Measurements from ENCODE around the gene FAM3D. TPM values are rescaled to one million over a fixed set of nuclear protein-coding genes. Genes with fewer than 3 reads are reported as not detected.
A peak's percentile ranks its signal among the peaks of the same experiment; 100 is the strongest.

Gene FAM3D
- polyA plus RNA-seq, 3 donors from 2014 or later: not detected

GRCh38 chr3:58635371-58636285 is 30.9 kb downstream of the FAM3D start:
- DNase-seq: no peak
- no peaks in the 10 kb centered on the region for H3K36me3 Mint-ChIP-seq
- no peak overlapping the region for H3K27ac Mint-ChIP-seq
- no peaks in the 10 kb centered on the region for H3K4me1 Mint-ChIP-seq
- H3K4me3 Mint-ChIP-seq: no peak overlapping the region
- peaks cover 2 to 6% (median 2%) of the 10 kb centered on the region in 3 donors for H3K27me3 Mint-ChIP-seq (ENCODE audit: low read depth in 3 of 3)
- H3K9me3 Mint-ChIP-seq: no peaks in the 10 kb centered on the region

- Mint-ChIP-seq H3K4me3 (no peak overlapping the region), H3K27ac (no peak overlapping the region), H3K4me1 (no peaks in the 10 kb centered on the region), H3K36me3 (no peaks in the 10 kb centered on the region), H3K27me3 (ENCODE audit: low read depth in 3 of 3) (peaks cover 2 to 8% (median 7%) of the 10 kb centered on the region in 3 donors), H3K9me3 (no peaks in the 10 kb centered on the region)
- no peak for DNase-seq
Measured at GRCh38 chr3:58633157-58633865, 33.3 kb downstream of the FAM3D start.

- DNase-seq: no peak
- Mint-ChIP-seq H3K27me3 (ENCODE audit: low read depth in 3 of 3) (peaks cover 2 to 8% (median 7%) of the 10 kb centered on the region in 3 donors), H3K4me3 (no peak overlapping the region), H3K4me1 (no peaks in the 10 kb centered on the region), H3K36me3 (no peaks in the 10 kb centered on the region), H3K9me3 (no peaks in the 10 kb centered on the region), H3K27ac (no peak overlapping the region)
Measured at GRCh38 chr3:58631742-58632141, 34.8 kb downstream of the FAM3D start.

- DNase-seq: no peak
- Mint-ChIP-seq H3K4me1 (peaks cover 0 to 1% of the 10 kb centered on the region in 2 donors), H3K27ac (no peak overlapping the region), H3K27me3 (ENCODE audit: low read depth in 3 of 3) (peaks cover 2 to 8% (median 7%) of the 10 kb centered on the region in 3 donors), H3K9me3 (no peaks in the 10 kb centered on the region), H3K4me3 (no peak overlapping the region), H3K36me3 (no peaks in the 10 kb centered on the region)
Measured at GRCh38 chr3:58630710-58631092, 35.9 kb downstream of the FAM3D start.

GRCh38 chr3:58630076-58630709 is 36.4 kb downstream of the FAM3D start:
- H3K27ac Mint-ChIP-seq: no peak overlapping the region
- no peaks in the 10 kb centered on the region for H3K36me3 Mint-ChIP-seq
- no peak overlapping the region for H3K4me3 Mint-ChIP-seq

GRCh38 chr3:58629629-58630028 is 36.9 kb downstream of the FAM3D start:
- Mint-ChIP-seq H3K27ac (no peak overlapping the region), H3K4me1 (peaks cover 6 to 9% of the 10 kb centered on the region in 2 donors), H3K4me3 (no peak overlapping the region), H3K36me3 (no peaks in the 10 kb centered on the region), H3K27me3 (ENCODE audit: low read depth in 3 of 3) (peaks cover 2 to 9% (median 7%) of the 10 kb centered on the region in 3 donors), H3K9me3 (no peaks in the 10 kb centered on the region)
- no peak for DNase-seq

More at GRCh38 chr3:58630076-58630709, 36.4 kb downstream of the FAM3D start:
- no peaks in the 10 kb centered on the region for H3K9me3 Mint-ChIP-seq
- DNase-seq: peak; percentile 34 to 46 (median 42)
- peaks cover 2 to 8% (median 7%) of the 10 kb centered on the region in 3 donors for H3K27me3 Mint-ChIP-seq (ENCODE audit: low read depth in 3 of 3)
- peaks cover 4 to 6% of the 10 kb centered on the region in 2 donors for H3K4me1 Mint-ChIP-seq

- H3K4me1 Mint-ChIP-seq: peaks cover 6 to 9% of the 10 kb centered on the region in 2 donors
- H3K27me3 Mint-ChIP-seq (ENCODE audit: low read depth in 3 of 3): peaks cover 2 to 10% (median 7%) of the 10 kb centered on the region in 3 donors
- no peak overlapping the region for H3K27ac Mint-ChIP-seq
- H3K4me3 Mint-ChIP-seq: no peak overlapping the region
- H3K36me3 Mint-ChIP-seq: no peaks in the 10 kb centered on the region
- DNase-seq: no peak
- H3K9me3 Mint-ChIP-seq: no peaks in the 10 kb centered on the region
Measured at GRCh38 chr3:58628823-58629562, 37.6 kb downstream of the FAM3D start.

GRCh38 chr3:58627941-58628340 is 38.6 kb downstream of the FAM3D start:
- H3K36me3 Mint-ChIP-seq: no peaks in the 10 kb centered on the region
- no peak overlapping the region for H3K4me3 Mint-ChIP-seq
- H3K4me1 Mint-ChIP-seq: peaks cover 6 to 9% of the 10 kb centered on the region in 2 donors
- DNase-seq: no peak
- H3K27me3 Mint-ChIP-seq (ENCODE audit: low read depth in 3 of 3): peaks cover 3 to 10% (median 4%) of the 10 kb centered on the region in 3 donors
- no peak overlapping the region for H3K27ac Mint-ChIP-seq
- no peaks in the 10 kb centered on the region for H3K9me3 Mint-ChIP-seq

GRCh38 chr3:58627570-58627885 is 39.0 kb downstream of the FAM3D start:
- no peak for DNase-seq
- H3K4me3 Mint-ChIP-seq: no peak overlapping the region
- H3K27ac Mint-ChIP-seq: no peak overlapping the region
- peaks cover 2 to 10% (median 4%) of the 10 kb centered on the region in 3 donors for H3K27me3 Mint-ChIP-seq (ENCODE audit: low read depth in 3 of 3)
- peaks cover 6 to 9% of the 10 kb centered on the region in 2 donors for H3K4me1 Mint-ChIP-seq
- H3K9me3 Mint-ChIP-seq: no peaks in the 10 kb centered on the region
- no peaks in the 10 kb centered on the region for H3K36me3 Mint-ChIP-seq

GRCh38 chr3:58626841-58627569 is 39.6 kb downstream of the FAM3D start:
- no peak for DNase-seq
- H3K9me3 Mint-ChIP-seq: no peaks in the 10 kb centered on the region
- H3K4me3 Mint-ChIP-seq: no peak overlapping the region
- H3K36me3 Mint-ChIP-seq: no peaks in the 10 kb centered on the region
- H3K4me1 Mint-ChIP-seq: peaks cover 6 to 9% of the 10 kb centered on the region in 2 donors
- no peak overlapping the region for H3K27ac Mint-ChIP-seq
- H3K27me3 Mint-ChIP-seq (ENCODE audit: low read depth in 3 of 3): peaks cover 2 to 10% (median 4%) of the 10 kb centered on the region in 3 donors

GRCh38 chr3:58625196-58625824 is 41.3 kb downstream of the FAM3D start:
- Mint-ChIP-seq H3K36me3 (no peaks in the 10 kb centered on the region), H3K27ac (no peak overlapping the region), H3K9me3 (no peaks in the 10 kb centered on the region), H3K4me3 (no peak overlapping the region), H3K4me1 (peaks cover 6 to 9% of the 10 kb centered on the region in 2 donors), H3K27me3 (ENCODE audit: low read depth in 3 of 3) (peaks cover 2 to 4% (median 2%) of the 10 kb centered on the region in 3 donors)
- no peak for DNase-seq

GRCh38 chr3:58624550-58624949 is 42.0 kb downstream of the FAM3D start:
- Mint-ChIP-seq H3K27me3 (ENCODE audit: low read depth in 3 of 3) (peaks cover 0 to 4% (median 2%) of the 10 kb centered on the region in 3 donors), H3K9me3 (no peaks in the 10 kb centered on the region), H3K4me1 (peaks cover 6 to 9% of the 10 kb centered on the region in 2 donors), H3K4me3 (no peak overlapping the region), H3K27ac (no peak overlapping the region), H3K36me3 (no peaks in the 10 kb centered on the region)
- DNase-seq: no peak

Data from immature natural killer cell (primary cell).